Caco-2 (cell line): ENCODE results near the gene CRTC3. TPM values are rescaled to one million over a fixed set of nuclear protein-coding genes. Genes with fewer than 3 reads are reported as not detected.

ENCODE experiments used
- BruUV-seq: library from RNA; stranded (reverse); fragments of 400-500 nt; replicated peaks from 2 replicates; lab custom pipeline; 2021; lab: Mats Ljungman, UMichigan
- CTCF ChIA-PET: fragments of 300-600 bp; sonication (Branson Sonifier 250); formaldehyde crosslinking; loops from one replicate; lab custom pipeline; 2022; ENCODE audit warnings: antibody characterized with exemption; lab: Charles Lee
- POLR2A ChIA-PET: fragments of 300-600 bp; sonication (Branson Sonifier 250); formaldehyde crosslinking; loops from one replicate; lab custom pipeline; 2022; ENCODE audit warnings: antibody characterized with exemption; lab: Charles Lee
- DNase-seq, 2 experiments: peaks; one replicate each; pipeline versions ENCODE4 v3.0.0 to v3.0.0-alpha.2; 2020 to 2022
- H3K27me3 ChIP-seq: replicated peaks from 2 replicates; pipeline ENCODE4 v1.6.0; 2011; ENCODE audit warnings: low read length; ENCODE audit not compliant: control insufficient read depth, insufficient read depth
- H3K36me3 ChIP-seq: 2 replicates; pipeline ENCODE4 v1.5.1; 2011; ENCODE audit warnings: low read length; ENCODE audit not compliant: control insufficient read depth, insufficient read depth
- H3K4me1 ChIP-seq: fragments of 250-450 bp; sonication (Bioruptor Pico); 2 replicates; pipeline ENCODE4 v1.5.1; 2020; ENCODE audit warnings: mild to moderate bottlenecking
- H3K4me3 ChIP-seq: 2 replicates; pipeline ENCODE4 v1.5.1; 2011; ENCODE audit warnings: low read depth, mild to moderate bottlenecking, control low read depth, low read length
- H3K9me3 ChIP-seq: fragments of 250-450 bp; sonication (Bioruptor Pico); 2 replicates; pipeline ENCODE4 v1.5.1; 2020; ENCODE audit warnings: mild to moderate bottlenecking, moderate library complexity
- H3K27ac Mint-ChIP-seq: one replicate; pipeline ENCODE4 v1.8.0; 2022; ENCODE audit warnings: mixed read lengths; ENCODE audit not compliant: unreplicated experiment
- H3K27me3 Mint-ChIP-seq: one replicate; pipeline ENCODE4 v1.8.0; 2022; ENCODE audit warnings: mixed read lengths; ENCODE audit not compliant: insufficient read depth, unreplicated experiment
- H3K36me3 Mint-ChIP-seq: one replicate; pipeline ENCODE4 v1.8.0; 2022; ENCODE audit warnings: mild to moderate bottlenecking, mixed read lengths; ENCODE audit not compliant: insufficient read depth, unreplicated experiment
- H3K4me1 Mint-ChIP-seq: one replicate; pipeline ENCODE4 v1.8.0; 2022; ENCODE audit warnings: low read depth, mixed read lengths; ENCODE audit not compliant: unreplicated experiment
- H3K4me3 Mint-ChIP-seq: one replicate; pipeline ENCODE4 v1.8.0; 2022; ENCODE audit warnings: mild to moderate bottlenecking, moderate library complexity, mixed read lengths; ENCODE audit not compliant: unreplicated experiment
- H3K9me3 Mint-ChIP-seq: one replicate; pipeline ENCODE4 v1.8.0; 2022; ENCODE audit warnings: mixed read lengths; ENCODE audit not compliant: unreplicated experiment
- CTCF ChIP-seq, 2 experiments: fragments of 200-600 bp in 1 of 2; IDR thresholded peaks; 1 replicate in 1 of 2; 2 replicates in 1 of 2; pipeline versions ENCODE4 v1.5.1 to v1.8.0; 2011 to 2022; ENCODE audit warnings: antibody characterized with exemption in 1 of 2, control low read depth in 1 of 2, inconsistent platforms in 1 of 2, low read depth in 1 of 2, low read length in 1 of 2, mild to moderate bottlenecking in 1 of 2, moderate library complexity in 1 of 2; ENCODE audit not compliant: insufficient read depth in 1 of 2, severe bottlenecking in 1 of 2, unreplicated experiment in 1 of 2
- intact Hi-C: fragments of 100-400 bp; cut with micrococcal nuclease; formaldehyde crosslinking; loops from one replicate; pipeline ENCODE4 v1.10.0; 2022; ENCODE audit not compliant: unreplicated experiment
- total RNA-seq: library from RNA; stranded (reverse); gene quantifications from 2 replicates; pipeline ENCODE4 v1.2.3, GENCODE V29; 2022

The CRTC3 gene
- total RNA-seq, 1 experiment from 2014 or later = 35.0 TPM

GRCh38 chr15:90640862-90641261 lies 111.1 kb downstream of the CRTC3 start:
- Mint-ChIP-seq H3K4me3 (no peak overlapping the region), H3K27me3 (no peaks in the 10 kb centered on the region), H3K36me3 (peaks cover 23% of the 10 kb centered on the region), H3K9me3 (no peaks in the 10 kb centered on the region), H3K27ac (no peak overlapping the region), H3K4me1 (no peaks in the 10 kb centered on the region)
- BruUV-seq = no TSS peak
- Histone ChIP-seq H3K36me3 (no peaks in the 10 kb centered on the region; the same call in 1 of the 2 replicates), H3K9me3 (no peaks in the 10 kb centered on the region), H3K27me3 (no peaks in the 10 kb centered on the region), H3K4me1 (no peaks in the 10 kb centered on the region), H3K4me3 (no peak overlapping the region)
- CTCF ChIA-PET = no interaction called here
- TF ChIP-seq CTCF (IDR thresholded peaks at IDR 0.05; ENCODE audit: insufficient read depth in 1 of 2, low read depth in 1 of 2, low read length in 1 of 2, severe bottlenecking in 1 of 2, unreplicated experiment in 1 of 2) = no peak
- no peak for DNase-seq
- intact Hi-C loops = no loop called here
- POLR2A ChIA-PET = no interaction called here

GRCh38 chr15:90641581-90642463 lies 112.1 kb downstream of the CRTC3 start:
- Mint-ChIP-seq H3K36me3 (peaks cover 23% of the 10 kb centered on the region), H3K27ac (no peak overlapping the region)
- POLR2A ChIA-PET = no interaction called here

More at GRCh38 chr15:90641581-90642463, 112.1 kb downstream of the CRTC3 start:
- H3K27me3 ChIP-seq = no peaks in the 10 kb centered on the region
- no peak overlapping the region for H3K4me3 ChIP-seq
- no peak overlapping the region for H3K4me3 Mint-ChIP-seq
- CTCF ChIA-PET = no interaction called here
- no peaks in the 10 kb centered on the region for H3K4me1 ChIP-seq
- no peak for TF ChIP-seq CTCF (IDR thresholded peaks at IDR 0.05; ENCODE audit: insufficient read depth in 1 of 2, low read depth in 1 of 2, low read length in 1 of 2, severe bottlenecking in 1 of 2, unreplicated experiment in 1 of 2)
- no peaks in the 10 kb centered on the region; the same call in 1 of the 2 replicates for H3K36me3 ChIP-seq
- H3K9me3 Mint-ChIP-seq = no peaks in the 10 kb centered on the region
- H3K9me3 ChIP-seq = no peaks in the 10 kb centered on the region
- no TSS peak for BruUV-seq
- no peaks in the 10 kb centered on the region for H3K4me1 Mint-ChIP-seq
- intact Hi-C loops = no loop called here
- no peaks in the 10 kb centered on the region for H3K27me3 Mint-ChIP-seq
- no peak for DNase-seq
